Stimulated activated CD4-positive, alpha-beta T cell treated with anti-CD3 and anti-CD28 coated beads, Interleukin-1b, Interleukin-23, amount 100 ng/mL, for 24 hours (primary cell): Measurements from ENCODE around the gene MEDAG.

ENCODE experiments used
- DNase-seq, 4 experiments: peaks; one replicate each; pipeline ENCODE4 v3.0.0-alpha.2; 2020; ENCODE audit warnings: low read depth in 4 of 4, low spot score in 1 of 4

Gene MEDAG

GRCh38 chr13:30872685-30873461 is 33.2 kb upstream of the MEDAG start:
- DNase-seq: no peak

- no peak for DNase-seq
Observed at GRCh38 chr13:30873499-30873898, 32.6 kb upstream of the MEDAG start.

GRCh38 chr13:30874111-30874510 is 32.0 kb upstream of the MEDAG start:
- no peak for DNase-seq

GRCh38 chr13:30874561-30874960 is 31.5 kb upstream of the MEDAG start:
- no peak for DNase-seq

GRCh38 chr13:30877335-30877734 is 28.7 kb upstream of the MEDAG start:
- no peak for DNase-seq

- DNase-seq: no peak
Observed at GRCh38 chr13:30880151-30880855, 25.8 kb upstream of the MEDAG start.

GRCh38 chr13:30880856-30881155 is 25.3 kb upstream of the MEDAG start:
- no peak for DNase-seq

- DNase-seq: no peak
Observed at GRCh38 chr13:30881191-30881651, 24.9 kb upstream of the MEDAG start.

- no peak for DNase-seq
Observed at GRCh38 chr13:30882026-30882850, 23.8 kb upstream of the MEDAG start.

GRCh38 chr13:30882996-30883766 is 22.9 kb upstream of the MEDAG start:
- DNase-seq: no peak

GRCh38 chr13:30884543-30884942 is 21.5 kb upstream of the MEDAG start:
- no peak for DNase-seq

- DNase-seq: no peak
Observed at GRCh38 chr13:30889196-30889690, 16.8 kb upstream of the MEDAG start.

GRCh38 chr13:30892966-30893365 is 13.1 kb upstream of the MEDAG start:
- DNase-seq: no peak

GRCh38 chr13:30895773-30896172 is 10.3 kb upstream of the MEDAG start:
- DNase-seq: no peak

GRCh38 chr13:30898070-30898469 is 8.0 kb upstream of the MEDAG start:
- DNase-seq: no peak

- DNase-seq: no peak
Observed at GRCh38 chr13:30898678-30899241, 7.3 kb upstream of the MEDAG start.

GRCh38 chr13:30900436-30900835 is 5.6 kb upstream of the MEDAG start:
- DNase-seq: no peak

- DNase-seq: no peak
Observed at GRCh38 chr13:30900952-30901749, 4.9 kb upstream of the MEDAG start.

GRCh38 chr13:30904043-30904442 is 2.0 kb upstream of the MEDAG start:
- no peak for DNase-seq
